ENCODE measurements around the gene HERC3. TPM values are rescaled to one million over a fixed set of nuclear protein-coding genes. Genes with fewer than 3 reads are reported as not detected.

HERC3 gene
- total RNA-seq, 2 donors from 2014 or later: 41.9 to 45.9 TPM

- intact Hi-C loops (cut with DNase I): no loop called here
- no peak for ATAC-seq
- no peak for DNase-seq
Measured at GRCh38 chr4:88753658-88754571, 161.6 kb downstream of the HERC3 start.

- intact Hi-C loops (cut with DNase I): no loop called here
- ATAC-seq (no peak), DNase-seq (no peak)
Measured at GRCh38 chr4:88754796-88755195, 162.5 kb downstream of the HERC3 start.

GRCh38 chr4:88755454-88755853, 163.2 kb downstream of the HERC3 start:
- intact Hi-C loops (cut with DNase I): no loop called here
- DNase-seq (no peak), ATAC-seq (no peak)

GRCh38 chr4:88756149-88756548, 163.9 kb downstream of the HERC3 start:
- ATAC-seq (no peak), DNase-seq (no peak)
- intact Hi-C loops (cut with DNase I): no loop called here

GRCh38 chr4:88757067-88757466, 164.8 kb downstream of the HERC3 start:
- no peak for ATAC-seq
- intact Hi-C loops (cut with DNase I): no loop called here
- no peak for DNase-seq

- intact Hi-C loops (cut with DNase I): no loop called here
- DNase-seq (no peak), ATAC-seq (no peak)
Measured at GRCh38 chr4:88757776-88758175, 165.5 kb downstream of the HERC3 start.

Other genes with a start within 250 kb of the HERC3 start
- 1 to 10 TPM; 6.4 to 9.7 TPM for gene HERC6, start 213.6 kb upstream of the HERC3 start, total RNA-seq
- gene HERC5, start 135.4 kb upstream of the HERC3 start, total RNA-seq: 1 to 10 TPM; 2.4 to 3.7 TPM
- 10 to 100 TPM; 53.4 to 59.5 TPM for gene PYURF, start 68.7 kb upstream of the HERC3 start, total RNA-seq
- 10 to 100 TPM in 1 of 2 donors, 1 to 10 TPM in 1; 4.9 to 12.4 TPM for gene NAP1L5, start 105.3 kb downstream of the HERC3 start, total RNA-seq